Epithelial cell of esophagus (primary cell): ENCODE results near the gene GJA1.
"Not testable (repeated sequence)": the region's sequence is repeated elsewhere in the genome, so short reads cannot be mapped to it uniquely, and the experiment has no call there.

Experiments used
- DNase-seq: peaks from one replicate; pipeline ENCODE4 v3.0.0; 2010; ENCODE audit warnings: low read depth
- H3K4me3 ChIP-seq: 2 replicates; pipeline ENCODE4 v1.5.1; 2011; ENCODE audit warnings: mild to moderate bottlenecking, low read length, control low read depth
- TF ChIP-seq, protein P1 (sequence below): IDR thresholded peaks from 2 replicates; pipeline ENCODE4 v1.5.1; 2011; ENCODE audit warnings: low read depth, mild to moderate bottlenecking, low read length, control low read depth, inconsistent platforms; ENCODE audit not compliant: insufficient read depth; ENCODE audit errors: missing control alignments

GJA1 gene

GRCh38 chr6:121430514-121431460 is 4.7 kb upstream of the GJA1 start:
- no peak overlapping the region for H3K4me3 ChIP-seq
- TF ChIP-seq, protein P1, sequence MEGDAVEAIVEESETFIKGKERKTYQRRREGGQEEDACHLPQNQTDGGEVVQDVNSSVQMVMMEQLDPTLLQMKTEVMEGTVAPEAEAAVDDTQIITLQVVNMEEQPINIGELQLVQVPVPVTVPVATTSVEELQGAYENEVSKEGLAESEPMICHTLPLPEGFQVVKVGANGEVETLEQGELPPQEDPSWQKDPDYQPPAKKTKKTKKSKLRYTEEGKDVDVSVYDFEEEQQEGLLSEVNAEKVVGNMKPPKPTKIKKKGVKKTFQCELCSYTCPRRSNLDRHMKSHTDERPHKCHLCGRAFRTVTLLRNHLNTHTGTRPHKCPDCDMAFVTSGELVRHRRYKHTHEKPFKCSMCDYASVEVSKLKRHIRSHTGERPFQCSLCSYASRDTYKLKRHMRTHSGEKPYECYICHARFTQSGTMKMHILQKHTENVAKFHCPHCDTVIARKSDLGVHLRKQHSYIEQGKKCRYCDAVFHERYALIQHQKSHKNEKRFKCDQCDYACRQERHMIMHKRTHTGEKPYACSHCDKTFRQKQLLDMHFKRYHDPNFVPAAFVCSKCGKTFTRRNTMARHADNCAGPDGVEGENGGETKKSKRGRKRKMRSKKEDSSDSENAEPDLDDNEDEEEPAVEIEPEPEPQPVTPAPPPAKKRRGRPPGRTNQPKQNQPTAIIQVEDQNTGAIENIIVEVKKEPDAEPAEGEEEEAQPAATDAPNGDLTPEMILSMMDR = peak; percentile 70
- peak; percentile 55 for DNase-seq

DNA sequence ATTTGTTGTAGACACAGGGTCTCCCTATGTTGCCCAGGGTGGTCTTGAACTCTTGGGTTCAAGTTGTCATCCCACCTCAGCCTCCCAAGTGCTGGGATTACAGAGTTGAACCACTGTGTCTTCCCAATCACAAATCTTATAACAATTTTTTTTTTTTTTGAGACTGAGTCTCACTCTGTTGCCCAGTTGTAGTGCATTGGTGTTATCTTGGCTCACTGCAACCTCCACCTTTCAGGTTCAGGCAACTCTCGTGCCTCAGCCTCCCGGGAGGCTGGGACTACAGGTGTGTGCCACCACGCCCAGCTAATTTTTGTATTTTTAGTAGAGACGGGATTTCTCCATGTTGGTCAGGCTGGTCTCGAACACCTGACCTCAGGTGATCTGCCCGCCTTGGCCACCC is 3.7 kb upstream of the GJA1 start:
- DNase-seq, H3K4me3 ChIP-seq: not testable (repeated sequence)

DNA sequence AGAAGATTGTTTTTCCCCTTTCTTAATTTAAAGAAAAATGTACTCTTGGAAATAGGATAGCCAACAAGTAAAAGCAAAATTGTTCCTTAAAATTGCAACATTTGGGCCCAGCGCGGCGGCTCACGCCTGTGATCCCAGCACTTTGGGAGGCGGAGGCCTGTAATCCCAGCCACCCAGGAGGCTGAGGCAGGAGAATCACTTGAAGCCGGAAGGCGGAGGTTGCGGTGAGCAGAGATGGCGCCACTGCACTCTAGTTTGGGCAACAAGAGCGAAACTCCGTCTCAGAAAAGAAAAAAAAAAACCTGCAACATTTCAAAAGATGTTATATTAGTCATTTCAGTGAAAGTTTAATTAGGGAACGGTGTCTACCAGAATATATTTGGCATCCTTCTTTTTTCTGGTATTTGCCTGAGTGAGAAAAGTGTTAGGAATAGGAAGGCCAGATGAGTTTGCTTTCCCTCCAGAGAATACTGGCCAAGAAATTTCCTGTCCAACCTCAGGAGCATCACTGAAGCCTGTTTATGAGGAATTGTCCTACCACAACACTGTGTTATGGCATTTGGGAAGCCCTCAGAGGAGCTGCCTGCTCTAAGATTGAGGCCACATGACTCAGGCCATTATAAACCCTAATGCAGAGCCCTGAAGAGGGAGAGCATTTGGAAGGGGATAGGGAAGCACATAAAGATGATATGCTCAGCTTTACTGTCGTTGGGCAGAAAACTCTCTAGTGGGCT is 1.2 kb upstream of the GJA1 start:
- TF ChIP-seq, protein P1 = no peak
- no peak for DNase-seq
- H3K4me3 ChIP-seq = no peak overlapping the region

DNA sequence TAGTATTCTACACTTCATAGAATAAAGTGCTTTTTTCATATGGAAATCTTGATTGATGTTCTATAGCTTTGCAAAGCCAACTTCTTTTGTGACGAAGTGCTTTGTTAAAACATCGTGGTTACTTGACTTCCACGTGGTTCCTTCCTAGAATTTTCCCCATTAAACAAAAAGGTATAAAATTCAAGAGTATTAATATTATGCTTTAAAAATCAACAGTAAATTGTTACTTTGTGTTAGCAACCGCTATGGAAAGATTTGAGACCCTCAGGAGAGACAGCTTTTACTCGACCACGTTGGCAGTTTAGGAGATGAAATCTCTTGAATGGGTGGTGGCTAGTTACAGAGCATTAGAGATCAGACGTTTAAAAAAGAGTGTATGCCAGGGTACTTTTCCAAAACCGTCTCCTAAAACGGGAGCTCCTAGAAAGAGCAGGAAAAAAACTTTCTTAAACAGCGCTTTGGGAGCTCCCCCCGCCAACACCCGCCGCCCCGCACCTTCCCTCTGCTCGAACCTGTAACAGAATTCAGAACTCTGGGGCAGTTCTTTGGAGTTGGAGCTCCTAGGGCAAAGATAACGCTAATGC is 920 bp downstream of the GJA1 start:
- DNase-seq = peak; percentile 13
- TF ChIP-seq, protein P1 = no peak
- H3K4me3 ChIP-seq = peak overlapping the region; percentile 90

DNA sequence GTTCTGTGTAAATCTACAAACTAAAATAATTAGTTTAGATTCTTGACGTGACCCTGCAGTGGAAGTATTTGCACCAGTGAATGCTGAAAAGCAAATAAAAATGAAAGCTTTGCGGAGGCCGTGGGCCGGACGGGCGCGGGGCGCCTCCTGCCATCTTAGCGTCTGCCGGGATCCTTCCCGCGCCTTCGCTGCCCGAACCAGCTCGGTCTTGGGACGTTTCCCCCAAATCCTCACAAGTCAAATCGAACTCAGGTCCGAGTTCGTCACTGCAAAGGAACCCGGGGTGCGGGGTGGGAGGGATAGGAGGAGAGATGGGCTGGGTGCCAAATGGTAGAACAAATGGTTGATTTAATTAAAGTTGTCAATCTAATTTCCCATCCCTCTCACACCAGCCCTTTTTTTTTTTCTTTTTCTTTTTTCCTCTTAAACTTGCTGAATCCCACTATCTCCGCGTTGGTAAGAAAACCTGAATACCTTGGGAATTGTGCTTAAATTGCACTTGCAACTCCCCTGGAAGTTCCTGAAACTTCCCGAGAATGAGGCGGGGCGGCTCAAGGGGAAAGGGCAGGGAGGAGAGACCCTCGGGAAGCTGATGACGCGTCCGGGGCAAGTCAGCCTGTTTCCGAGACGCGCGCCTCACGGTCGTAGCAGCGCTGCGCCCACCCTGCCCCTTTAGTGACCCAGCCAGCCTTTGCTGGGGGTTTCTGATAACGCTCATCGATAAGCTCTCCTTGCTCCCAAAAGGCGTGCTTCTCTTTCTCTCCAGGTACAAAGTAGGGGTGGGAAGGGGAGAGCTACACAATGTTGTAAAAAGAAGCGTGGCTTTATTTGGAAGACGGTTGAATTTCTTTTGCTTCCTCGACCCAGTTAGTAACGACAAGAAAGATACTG is 1.8 kb downstream of the GJA1 start:
- DNase-seq = peak; percentile 48
- peak overlapping the region; percentile 90 for H3K4me3 ChIP-seq
- TF ChIP-seq, protein P1 = peak; percentile 3

- H3K4me3 ChIP-seq = peak overlapping the region; percentile 90
- peak; percentile 88 for DNase-seq
- TF ChIP-seq, protein P1 = no peak
Observed at GRCh38 chr6:121437851-121438651, 2.6 kb downstream of the GJA1 start.
